Liver (tissue), 9 donors: Measurements from ENCODE around the gene TMEM100. TPM values are rescaled to one million over a fixed set of nuclear protein-coding genes. Genes with fewer than 3 reads are reported as not detected.

Experiments
- DNase-seq: peaks from one replicate; pipeline ENCODE4 v3.0.0-alpha.2; 2017; ENCODE audit warnings: low spot score
- H3K27ac ChIP-seq, 2 donors: one replicate each; pipeline ENCODE4 v1.7.0; 2013; ENCODE audit warnings: inconsistent platforms in 2 of 2, low read length in 2 of 2, control low read depth in 1 of 2, low read depth in 1 of 2, mild to moderate bottlenecking in 1 of 2
- H3K27me3 ChIP-seq, 4 donors: one replicate each; pipeline versions ENCODE4 v1.6.1 to v1.7.0; 2013; ENCODE audit warnings: low read length in 3 of 4, inconsistent platforms in 1 of 4, mild to moderate bottlenecking in 1 of 4, moderate library complexity in 1 of 4; ENCODE audit not compliant: control insufficient read depth in 4 of 4, insufficient read depth in 4 of 4
- H3K36me3 ChIP-seq, 4 donors: one replicate each; pipeline versions ENCODE4 v1.6.1 to v1.7.0; 2013; ENCODE audit warnings: low read length in 3 of 4, mild to moderate bottlenecking in 3 of 4, low read depth in 1 of 4, moderate library complexity in 1 of 4; ENCODE audit not compliant: control insufficient read depth in 4 of 4, insufficient read depth in 3 of 4
- H3K4me1 ChIP-seq, 4 donors: one replicate each; pipeline versions ENCODE4 v1.6.1 to v1.7.0; 2013; ENCODE audit warnings: low read length in 3 of 4, mild to moderate bottlenecking in 3 of 4, moderate library complexity in 1 of 4; ENCODE audit not compliant: control insufficient read depth in 4 of 4, insufficient read depth in 4 of 4
- H3K4me3 ChIP-seq, 3 donors: one replicate each; pipeline versions ENCODE4 v1.6.1 to v1.7.0; 2013; ENCODE audit warnings: low read length in 3 of 3, control low read depth in 1 of 3, low read depth in 1 of 3, mild to moderate bottlenecking in 1 of 3
- H3K9ac ChIP-seq, 2 donors: one replicate each; pipeline ENCODE4 v1.7.0; 2013; ENCODE audit warnings: low read length in 2 of 2, mild to moderate bottlenecking in 2 of 2, moderate library complexity in 2 of 2, control low read depth in 1 of 2, low read depth in 1 of 2
- H3K9me3 ChIP-seq, 4 donors: one replicate each; pipeline versions ENCODE4 v1.6.1 to v1.7.0; 2013; ENCODE audit warnings: low read length in 3 of 4; ENCODE audit not compliant: control insufficient read depth in 4 of 4
- CTCF ChIP-seq: fragments of 150-350 bp; IDR thresholded peaks from 2 replicates; pipeline ENCODE4 v1.5.1; 2017; ENCODE audit warnings: improper control_type of control experiment, low read depth, low read length; ENCODE audit not compliant: missing input control
- FOXA1 ChIP-seq: IDR thresholded peaks from 2 replicates; pipeline ENCODE4 v1.6.1; 2016; ENCODE audit warnings: antibody characterized with exemption
- FOXA2 ChIP-seq: IDR thresholded peaks from 2 replicates; pipeline ENCODE4 v1.6.1; 2016; ENCODE audit warnings: antibody characterized with exemption
- GABPA ChIP-seq, 2 donors: IDR thresholded peaks in 1 of 2; conservative IDR thresholded peaks in 1 of 2; 2 replicates each; pipeline ENCODE4 v1.6.1; 2016; ENCODE audit warnings: antibody characterized with exemption in 2 of 2, mild to moderate bottlenecking in 1 of 2, moderate library complexity in 1 of 2
- HNF4A ChIP-seq, 2 donors: conservative IDR thresholded peaks; 2 replicates each; pipeline ENCODE4 v1.6.1; 2016; ENCODE audit warnings: antibody characterized with exemption in 2 of 2, mild to moderate bottlenecking in 2 of 2
- HNF4G ChIP-seq: IDR thresholded peaks from 2 replicates; pipeline ENCODE4 v1.6.1; 2016; ENCODE audit warnings: antibody characterized with exemption
- JUND ChIP-seq, 2 donors: IDR thresholded peaks; 2 replicates each; pipeline ENCODE4 v1.6.1; 2016; ENCODE audit warnings: antibody characterized with exemption in 2 of 2
- NR2F2 ChIP-seq: IDR thresholded peaks from 2 replicates; pipeline ENCODE4 v1.6.1; 2016; ENCODE audit warnings: antibody characterized with exemption
- RAD21 ChIP-seq, 2 donors: IDR thresholded peaks; 2 replicates each; pipeline ENCODE4 v1.6.1; 2016; ENCODE audit warnings: antibody characterized with exemption in 2 of 2, mild to moderate bottlenecking in 2 of 2
- REST ChIP-seq: IDR thresholded peaks from 2 replicates; pipeline ENCODE4 v1.6.1; 2016; ENCODE audit warnings: antibody characterized with exemption, mild to moderate bottlenecking
- RXRA ChIP-seq, 2 donors: IDR thresholded peaks; 2 replicates each; pipeline ENCODE4 v1.6.1; 2017 to 2018; ENCODE audit warnings: antibody characterized with exemption in 2 of 2, mild to moderate bottlenecking in 1 of 2
- SP1 ChIP-seq: IDR thresholded peaks from 2 replicates; pipeline ENCODE4 v1.6.1; 2018; ENCODE audit warnings: antibody characterized with exemption, mild to moderate bottlenecking
- ZBTB33 ChIP-seq: IDR thresholded peaks from 2 replicates; pipeline ENCODE4 v1.6.1; 2016; ENCODE audit warnings: antibody characterized with exemption
- WGBS: extraction: QIAGEN DNeasy Blood & Tissue Kit; methylation state at CpG from one replicate; pipeline ENCODE4 v1.1.7; 2013; 5-methylcytosine and 5-hydroxymethylcytosine counted together
- polyA plus RNA-seq, 2 donors: library from polyadenylated mRNA; stranded (reverse) in 1 of 2; unstranded in 1 of 2; fragments of 200-250 nt in 1 of 2; fragments of >200 nt in 1 of 2; fragmentation: Nextera tagmentation in 1 of 2; extraction: Ambion mirVana in 1 of 2; gene quantifications; one replicate each; pipeline versions ENCODE4 v1.2.1 to v1.2.3, GENCODE V29; 2013 to 2015
- total RNA-seq, 2 donors: library from RNA; depleted of rRNA; stranded (reverse); fragments of >200 nt; gene quantifications; one replicate each; pipeline ENCODE4 v1.2.3, GENCODE V29; 2014
- donor health status: healthy.
- donor health status: healthy.
- donor health status: healthy.
- donor health status: healthy.
- donor health status: healthy.

TMEM100 gene
- total and polyA plus RNA-seq, 4 donors: 0.09 to 4.8 (median 2.3) TPM

- no peak overlapping the region for H3K27ac ChIP-seq
- H3K4me3 ChIP-seq: no peak overlapping the region
Observed at GRCh38 chr17:55728361-55728760, 5.7 kb upstream of the TMEM100 start.

More at GRCh38 chr17:55728361-55728760, 5.7 kb upstream of the TMEM100 start:
- Histone ChIP-seq H3K27me3 (no peaks in the 10 kb centered on the region), H3K9ac (no peak overlapping the region), H3K4me1 (peaks cover 2 to 31% (median 20%) of the 10 kb centered on the region in 4 donors), H3K9me3 (no peaks in the 10 kb centered on the region), H3K36me3 (no peaks in the 10 kb centered on the region)
- TF ChIP-seq CTCF: no peak
- no peak for TF ChIP-seq FOXA1
- TF ChIP-seq FOXA2: no peak
- no peak for TF ChIP-seq HNF4G
- TF ChIP-seq ZBTB33: no peak
- TF ChIP-seq REST: no peak
- TF ChIP-seq RXRA (IDR thresholded peaks at IDR 0.05): no peak
- TF ChIP-seq GABPA (IDR thresholded peaks at IDR 0.05 in 1 of 2, conservative IDR thresholded peaks at IDR 0.05 in 1 of 2): no peak
- TF ChIP-seq RAD21 (IDR thresholded peaks at IDR 0.05): no peak
- TF ChIP-seq NR2F2: no peak
- no peak for TF ChIP-seq JUND (IDR thresholded peaks at IDR 0.05)
- TF ChIP-seq SP1: no peak
- no peak for TF ChIP-seq HNF4A (conservative IDR thresholded peaks at IDR 0.05)
- 92% methylated on average over 5 of the region's 5 CpGs for WGBS
- DNase-seq: no peak
